Endothelial cell of umbilical vein (primary cell): ENCODE measurements around the gene RAB33B. TPM values are rescaled to one million over a fixed set of nuclear protein-coding genes. Genes with fewer than 3 reads are reported as not detected.

Experiments used
- BruUV-seq: library from RNA; stranded (reverse); fragments of 400-500 nt; replicated peaks from 2 replicates; lab custom pipeline; 2021; lab: Mats Ljungman, UMichigan
- CTCF ChIA-PET: fragments of 300-600, 350-600 bp; sonication (Branson Sonifier 250); formaldehyde crosslinking; loops from one replicate; lab custom pipeline; 2021; ENCODE audit warnings: antibody characterized with exemption, inconsistent platforms; lab: Charles Lee
- POLR2A ChIA-PET: fragments of 300-600, 350-600 bp; sonication (Branson Sonifier 250); formaldehyde crosslinking; loops from one replicate; lab custom pipeline; 2021; ENCODE audit warnings: antibody characterized with exemption, inconsistent platforms; lab: Charles Lee
- DNase-seq: peaks from one replicate; pipeline ENCODE4 v3.0.0-alpha.2; 2011; ENCODE audit warnings: low read depth, low spot score
- FAIRE-seq: peaks from 2 replicates; lab custom pipeline; 2011; peaks lifted over from hg19 to GRCh38; lab: Jason Lieb, UNC
- H2AFZ ChIP-seq: 2 replicates; pipeline ENCODE4 v1.6.0; 2012; ENCODE audit warnings: low read depth, low read length, control low read depth, inconsistent platforms
- H3K27ac ChIP-seq: 2 replicates; pipeline ENCODE4 v1.5.1; 2011; ENCODE audit warnings: low read depth, mild to moderate bottlenecking, control low read depth, low read length, moderate library complexity; ENCODE audit not compliant: insufficient read depth
- H3K27me3 ChIP-seq, 2 experiments: 2 replicates each; pipeline versions ENCODE4 v1.6.0 to v1.6.1; 2011; ENCODE audit warnings: low read length in 2 of 2, mixed read lengths in 1 of 2; ENCODE audit not compliant: control insufficient read depth in 2 of 2, insufficient read depth in 2 of 2
- H3K36me3 ChIP-seq, 2 experiments: 2 replicates in 1 of 2; 3 replicates in 1 of 2; pipeline ENCODE4 v1.5.1; 2011; ENCODE audit warnings: low read length in 2 of 2, mild to moderate bottlenecking in 1 of 2, moderate library complexity in 1 of 2; ENCODE audit not compliant: control insufficient read depth in 2 of 2, insufficient read depth in 2 of 2; ENCODE audit errors: extremely low read depth in 1 of 2
- H3K4me1 ChIP-seq: 3 replicates; pipeline ENCODE4 v1.5.1; 2011; ENCODE audit warnings: mild to moderate bottlenecking, low read length; ENCODE audit not compliant: control insufficient read depth, insufficient read depth; ENCODE audit errors: extremely low read depth
- H3K4me2 ChIP-seq: 2 replicates; pipeline ENCODE4 v1.6.1; 2011; ENCODE audit warnings: low read length, control low read depth, mixed read lengths; ENCODE audit not compliant: insufficient read depth
- H3K4me3 ChIP-seq, 3 experiments: fragments of 200-600 bp in 1 of 3; sonication (generic), shearing (Covaris generic) in 1 of 3; replicated peaks in 1 of 3; 2 replicates each; pipeline ENCODE4 v1.5.1; 2011 to 2016; ENCODE audit warnings: control low read depth in 3 of 3, low read length in 3 of 3, mild to moderate bottlenecking in 2 of 3, inconsistent platforms in 1 of 3, low read depth in 1 of 3, moderate library complexity in 1 of 3; ENCODE audit not compliant: insufficient read depth in 1 of 3
- H3K79me2 ChIP-seq: 2 replicates; pipeline ENCODE4 v1.6.0; 2012; ENCODE audit warnings: low read length, inconsistent platforms; ENCODE audit not compliant: control insufficient read depth, insufficient read depth
- H3K9ac ChIP-seq: replicated peaks from 2 replicates; pipeline ENCODE3; 2011; ENCODE audit warnings: low read length, control low read depth; ENCODE audit not compliant: insufficient read depth; ENCODE audit errors: extremely low read depth
- H3K9me1 ChIP-seq: replicated peaks from 3 replicates; pipeline ENCODE4 v1.6.0; 2011; ENCODE audit warnings: mild to moderate bottlenecking, low read length; ENCODE audit not compliant: control insufficient read depth, insufficient read depth; ENCODE audit errors: extremely low read depth
- H3K9me3 ChIP-seq: replicated peaks from 2 replicates; pipeline ENCODE4 v1.5.1; 2012; ENCODE audit warnings: low read length, inconsistent platforms; ENCODE audit not compliant: control insufficient read depth, insufficient read depth
- H4K20me1 ChIP-seq: replicated peaks from 2 replicates; pipeline ENCODE3; 2011; ENCODE audit warnings: mild to moderate bottlenecking, low read length; ENCODE audit not compliant: control insufficient read depth, insufficient read depth; ENCODE audit errors: extremely low read depth
- EZH2 ChIP-seq: IDR thresholded peaks from 2 replicates; pipeline ENCODE4 v1.6.1; 2012; ENCODE audit warnings: borderline replicate concordance, low read depth, mild to moderate bottlenecking, moderate library complexity, low read length, inconsistent platforms; ENCODE audit not compliant: severe bottlenecking
- FOS ChIP-seq: IDR thresholded peaks from 2 replicates; pipeline ENCODE4 v1.6.1; 2011; ENCODE audit warnings: mild to moderate bottlenecking, low read length, moderate library complexity, borderline replicate concordance; ENCODE audit not compliant: insufficient read depth
- GATA2 ChIP-seq: IDR thresholded peaks from 2 replicates; pipeline ENCODE4 v1.7.0; 2011; ENCODE audit warnings: low read depth, mild to moderate bottlenecking, moderate library complexity, mixed read lengths, low read length; ENCODE audit not compliant: insufficient read length, insufficient read depth
- JUN ChIP-seq: IDR thresholded peaks from 2 replicates; pipeline ENCODE4 v1.6.1; 2011; ENCODE audit warnings: borderline replicate concordance, low read depth; ENCODE audit not compliant: insufficient read length, insufficient read depth
- MYC ChIP-seq: IDR thresholded peaks from one replicate; pipeline ENCODE4 v1.6.1; 2011; ENCODE audit warnings: mild to moderate bottlenecking, low read depth, low read length
- POLR2A ChIP-seq: IDR thresholded peaks from 2 replicates; pipeline ENCODE4 v1.6.1; 2012; ENCODE audit warnings: low read depth, mild to moderate bottlenecking, control low read depth, low read length
- POLR2AphosphoS5 ChIP-seq: IDR thresholded peaks from 2 replicates; pipeline ENCODE4 v1.6.1; 2012; ENCODE audit warnings: low read depth, mild to moderate bottlenecking, control low read depth, low read length, moderate library complexity; ENCODE audit not compliant: insufficient read depth
- dilution Hi-C: fragments of 300-500 bp; cut with MboI; formaldehyde crosslinking; loops from one replicate; pipeline ENCODE4 v1.15.0; 2019; ENCODE audit warnings: low sequenced_read_pairs; ENCODE audit not compliant: extremely low pct_ligation_motif_present
- intact Hi-C: fragments of 100-400 bp; cut with micrococcal nuclease; formaldehyde crosslinking; loops from one replicate; pipeline ENCODE4 v1.10.0; 2022
- polyA plus RNA-seq, 4 experiments: library from polyadenylated mRNA; depleted of rRNA in 3 of 4; stranded (reverse) in 3 of 4; unstranded in 1 of 4; fragments of >200 nt; gene quantifications; 2 replicates each; pipeline versions ENCODE4 v1.2.1 to v1.2.3, GENCODE V29; 2011 to 2012; ENCODE audit warnings: missing spikeins in 1 of 4
- total RNA-seq: library from RNA; stranded (reverse); gene quantifications from 2 replicates; pipeline ENCODE4 v1.2.3, GENCODE V29; 2021
- TF ChIP-seq, protein P1 (sequence below): IDR thresholded peaks from 2 replicates; pipeline ENCODE4 v1.6.1; 2011; ENCODE audit not compliant: insufficient read depth, insufficient read length
- TF ChIP-seq, protein P2 (sequence below), 2 donors: IDR thresholded peaks; 1 replicate in 1 of 2; 2 replicates in 1 of 2; pipeline ENCODE4 v1.5.1; 2011; ENCODE audit warnings: low read length in 2 of 2, mild to moderate bottlenecking in 2 of 2, moderate library complexity in 2 of 2, control low read depth in 1 of 2, inconsistent platforms in 1 of 2, low read depth in 1 of 2; ENCODE audit not compliant: insufficient read depth in 1 of 2; ENCODE audit errors: extremely low read depth in 1 of 2

The RAB33B gene
- total and polyA plus RNA-seq, 2 donors (not counting 3 experiments of a cell fraction or from before 2014, with no cell fraction given) = 7.8 to 14.7 TPM

DNA sequence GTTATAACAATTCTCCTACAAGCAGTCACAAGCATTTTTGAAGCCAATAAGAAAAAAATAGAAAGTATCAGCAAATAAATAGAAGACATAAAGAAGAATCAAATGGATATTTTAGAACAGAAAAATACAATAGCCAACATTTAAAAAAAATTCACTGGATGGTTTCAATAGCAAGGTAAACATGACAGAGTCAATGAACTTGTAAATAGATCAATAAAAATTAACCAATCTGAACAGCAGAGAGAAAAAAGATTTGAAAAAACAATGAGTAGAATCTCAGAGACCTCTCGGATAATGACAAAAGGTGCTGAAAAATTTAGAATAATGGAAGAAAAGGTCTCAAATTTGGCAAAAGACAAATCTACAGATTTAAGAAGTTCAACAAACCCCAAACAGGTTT lies 33.3 kb upstream of the RAB33B start:
- ChIA-PET CTCF (interaction anchor here (4.1 kb wide), 1 partner anchor 32 kb away, joined by 31 read pairs; the partner anchor contains the start of gene RAB33B), POLR2A (no interaction called here)
- peaks cover 40% of the 10 kb centered on the region for H3K4me1 ChIP-seq
- no peak overlapping the region for H3K4me2 ChIP-seq
- peak overlapping the region; percentile 96 for H3K27ac ChIP-seq
- H3K4me3 ChIP-seq = no peak overlapping the region
- no TSS peak for BruUV-seq
- H3K79me2 ChIP-seq = no peaks in the 10 kb centered on the region
- H3K27me3 ChIP-seq = no peaks in the 10 kb centered on the region
- H4K20me1 ChIP-seq = no peaks in the 10 kb centered on the region
- intact Hi-C loops (no loop called here), dilution Hi-C loops (no loop called here)
- no peaks in the 10 kb centered on the region for H3K36me3 ChIP-seq
- H2AFZ ChIP-seq = no peak overlapping the region
- H3K9me1 ChIP-seq = no peaks in the 10 kb centered on the region
- no peak for FAIRE-seq
- no peak for DNase-seq
- no peak for TF ChIP-seq JUN
- TF ChIP-seq MYC = no peak
- TF ChIP-seq, protein P1, sequence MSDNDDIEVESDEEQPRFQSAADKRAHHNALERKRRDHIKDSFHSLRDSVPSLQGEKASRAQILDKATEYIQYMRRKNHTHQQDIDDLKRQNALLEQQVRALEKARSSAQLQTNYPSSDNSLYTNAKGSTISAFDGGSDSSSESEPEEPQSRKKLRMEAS = no peak
- TF ChIP-seq GATA2 = no peak
- no peak for TF ChIP-seq EZH2
- no peak for TF ChIP-seq POLR2AphosphoS5
- TF ChIP-seq FOS = no peak
- TF ChIP-seq, protein P2, sequence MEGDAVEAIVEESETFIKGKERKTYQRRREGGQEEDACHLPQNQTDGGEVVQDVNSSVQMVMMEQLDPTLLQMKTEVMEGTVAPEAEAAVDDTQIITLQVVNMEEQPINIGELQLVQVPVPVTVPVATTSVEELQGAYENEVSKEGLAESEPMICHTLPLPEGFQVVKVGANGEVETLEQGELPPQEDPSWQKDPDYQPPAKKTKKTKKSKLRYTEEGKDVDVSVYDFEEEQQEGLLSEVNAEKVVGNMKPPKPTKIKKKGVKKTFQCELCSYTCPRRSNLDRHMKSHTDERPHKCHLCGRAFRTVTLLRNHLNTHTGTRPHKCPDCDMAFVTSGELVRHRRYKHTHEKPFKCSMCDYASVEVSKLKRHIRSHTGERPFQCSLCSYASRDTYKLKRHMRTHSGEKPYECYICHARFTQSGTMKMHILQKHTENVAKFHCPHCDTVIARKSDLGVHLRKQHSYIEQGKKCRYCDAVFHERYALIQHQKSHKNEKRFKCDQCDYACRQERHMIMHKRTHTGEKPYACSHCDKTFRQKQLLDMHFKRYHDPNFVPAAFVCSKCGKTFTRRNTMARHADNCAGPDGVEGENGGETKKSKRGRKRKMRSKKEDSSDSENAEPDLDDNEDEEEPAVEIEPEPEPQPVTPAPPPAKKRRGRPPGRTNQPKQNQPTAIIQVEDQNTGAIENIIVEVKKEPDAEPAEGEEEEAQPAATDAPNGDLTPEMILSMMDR (IDR thresholded peaks at IDR 0.05; ENCODE audit: extremely low read depth in 1 of 2, insufficient read depth in 1 of 2, low read depth in 1 of 2, low read length in 2 of 2) = no peak
- TF ChIP-seq POLR2A = no peak
- H3K9ac ChIP-seq = peak overlapping the region; percentile 76
- no peaks in the 10 kb centered on the region for H3K9me3 ChIP-seq
